ENCODE measurements around the gene EIPR1. TPM values are rescaled to one million over a fixed set of nuclear protein-coding genes. Genes with fewer than 3 reads are reported as not detected.
A peak's percentile ranks its signal among the peaks of the same experiment; 100 is the strongest.

Gene EIPR1
- total and polyA plus RNA-seq, 8 donors, result 4.3 to 12.5 (median 6.4) TPM

GRCh38 chr2:3388412-3388738 lies 10.8 kb upstream of the EIPR1 start:
- Histone ChIP-seq H3K9me3 (no peaks in the 10 kb centered on the region), H3K4me1 (no peaks in the 10 kb centered on the region), H3K27ac (no peak overlapping the region), H3K4me3 (no peak overlapping the region), H3K36me3 (peaks cover 3 to 30% (median 13%) of the 10 kb centered on the region in 3 donors), H3K27me3 (no peaks in the 10 kb centered on the region)
- ATAC-seq (no peak), DNase-seq (peak in 1 of 6 donors; percentile 71), FAIRE-seq (no peak)
- no peak for TF ChIP-seq CTCF (IDR thresholded peaks at IDR 0.05)
- intact Hi-C loops (cut with DNase I), result no loop called here
- 96 to 98% methylated on average over 28 to 31 of the region's 31 CpGs for WGBS, 2 donors

- FAIRE-seq, result no peak
- ATAC-seq, result no peak
- H3K36me3 ChIP-seq, result peaks cover 3 to 30% (median 13%) of the 10 kb centered on the region in 3 donors
- no peak overlapping the region for H3K27ac ChIP-seq
- H3K4me1 ChIP-seq, result no peaks in the 10 kb centered on the region
- peak in 1 of 6 donors; percentile 72 for DNase-seq
- WGBS, 2 donors, result 94 to 95% methylated on average over 71 to 89 of the region's 89 CpGs
- no peaks in the 10 kb centered on the region for H3K9me3 ChIP-seq
- H3K4me3 ChIP-seq, result no peak overlapping the region
- intact Hi-C loops (cut with DNase I), result no loop called here
- no peaks in the 10 kb centered on the region for H3K27me3 ChIP-seq
- TF ChIP-seq CTCF (IDR thresholded peaks at IDR 0.05), result no peak
Observed at GRCh38 chr2:3387644-3388411, 10.2 kb upstream of the EIPR1 start.

GRCh38 chr2:3387011-3387410 lies 9.4 kb upstream of the EIPR1 start:
- no peak for ATAC-seq
- no peaks in the 10 kb centered on the region for H3K9me3 ChIP-seq
- H3K27me3 ChIP-seq, result no peaks in the 10 kb centered on the region
- H3K27ac ChIP-seq, result no peak overlapping the region
- no peak for FAIRE-seq
- 88 to 89% methylated on average over 5 of the region's 5 CpGs for WGBS, 2 donors
- DNase-seq, result no peak
- H3K36me3 ChIP-seq, result peaks cover 3 to 34% (median 13%) of the 10 kb centered on the region in 3 donors
- H3K4me1 ChIP-seq, result no peaks in the 10 kb centered on the region
- intact Hi-C loops (cut with DNase I), result no loop called here
- TF ChIP-seq CTCF (IDR thresholded peaks at IDR 0.05), result no peak
- H3K4me3 ChIP-seq, result no peak overlapping the region

GRCh38 chr2:3386448-3386958 lies 8.9 kb upstream of the EIPR1 start:
- H3K9me3 ChIP-seq, result no peaks in the 10 kb centered on the region
- FAIRE-seq (no peak), DNase-seq (no peak), ATAC-seq (no peak)
- H3K4me3 ChIP-seq, result no peak overlapping the region
- WGBS, 2 donors, result 89 to 94% methylated on average over 10 of the region's 10 CpGs
- no peaks in the 10 kb centered on the region for H3K4me1 ChIP-seq
- no peak for TF ChIP-seq CTCF (IDR thresholded peaks at IDR 0.05)
- no peaks in the 10 kb centered on the region for H3K27me3 ChIP-seq
- peaks cover 3 to 34% (median 13%) of the 10 kb centered on the region in 3 donors for H3K36me3 ChIP-seq
- intact Hi-C loops (cut with DNase I), result no loop called here
- no peak overlapping the region for H3K27ac ChIP-seq

All from pancreas (tissue), 10 donors.